ENCODE results near the gene KRTAP1-5. TPM values are rescaled to one million over a fixed set of nuclear protein-coding genes. Genes with fewer than 3 reads are reported as not detected.

KRTAP1-5 gene
- not detected for total RNA-seq

- Histone ChIP-seq H3K4me1 (no peaks in the 10 kb centered on the region), H3K4me3 (no peak within 1 kb of the TSS), H3K27ac (no peak within 1 kb of the TSS), H3K27me3 (no peaks in the 10 kb centered on the region), H3K9me3 (no peaks in the 10 kb centered on the region), H3K36me3 (no peaks in the 10 kb centered on the region)
- intact Hi-C loops (cut with DNase I; ENCODE audit: low total_unique reads) = no loop called here
- TF ChIP-seq POLR2A (IDR thresholded peaks at IDR 0.05) = no peak
- no peak for TF ChIP-seq CTCF (IDR thresholded peaks at IDR 0.05)
- no peak for DNase-seq
These were observed at the start of gene KRTAP1-5 for GRCh38 chr17:41026715-41027471. TSS of gene KRTAP1-5 (minus strand) at chr17:41027208. CDS start at chr17:41027155, 53 bp downstream.

- no peak for DNase-seq
- H3K27me3 ChIP-seq = no peaks in the 10 kb centered on the region
- H3K36me3 ChIP-seq = no peaks in the 10 kb centered on the region
- intact Hi-C loops (cut with DNase I; ENCODE audit: low total_unique reads) = no loop called here
- no peaks in the 10 kb centered on the region for H3K4me1 ChIP-seq
- no peak for TF ChIP-seq POLR2A (IDR thresholded peaks at IDR 0.05)
- no peak for TF ChIP-seq CTCF (IDR thresholded peaks at IDR 0.05)
- H3K27ac ChIP-seq = no peak overlapping the region
- H3K4me3 ChIP-seq = no peak overlapping the region
- no peaks in the 10 kb centered on the region for H3K9me3 ChIP-seq
These were observed 49.8 kb upstream of the KRTAP1-5 start for GRCh38 chr17:41076788-41077187.

- H3K9me3 ChIP-seq = no peaks in the 10 kb centered on the region
- TF ChIP-seq POLR2A (IDR thresholded peaks at IDR 0.05) = no peak
- TF ChIP-seq CTCF (IDR thresholded peaks at IDR 0.05) = no peak
- H3K36me3 ChIP-seq = no peaks in the 10 kb centered on the region
- no peaks in the 10 kb centered on the region for H3K4me1 ChIP-seq
- no peak overlapping the region for H3K4me3 ChIP-seq
- no peak overlapping the region for H3K27ac ChIP-seq
- H3K27me3 ChIP-seq = no peaks in the 10 kb centered on the region
- intact Hi-C loops (cut with DNase I; ENCODE audit: low total_unique reads) = no loop called here
- no peak for DNase-seq
These were observed 46.7 kb upstream of the KRTAP1-5 start for GRCh38 chr17:41073676-41074075.

GRCh38 chr17:41071606-41072360, 44.8 kb upstream of the KRTAP1-5 start:
- intact Hi-C loops (cut with DNase I; ENCODE audit: low total_unique reads) = no loop called here
- no peak for DNase-seq
- H3K36me3 ChIP-seq = no peaks in the 10 kb centered on the region

More at GRCh38 chr17:41071606-41072360, 44.8 kb upstream of the KRTAP1-5 start:
- H3K4me1 ChIP-seq = no peaks in the 10 kb centered on the region
- H3K9me3 ChIP-seq = no peaks in the 10 kb centered on the region
- H3K27ac ChIP-seq = no peak overlapping the region
- no peak overlapping the region for H3K4me3 ChIP-seq
- H3K27me3 ChIP-seq = no peaks in the 10 kb centered on the region
- TF ChIP-seq CTCF (IDR thresholded peaks at IDR 0.05) (no peak), POLR2A (IDR thresholded peaks at IDR 0.05) (no peak)

Measured in uterus (tissue), 4 donors.